Activated CD4-positive, alpha-beta T cell treated with anti-CD3 and anti-CD28 coated beads, Interleukin-2, amount 10 ng/mL, durations not matched to agents 24 days and 14 days (primary cell): ENCODE data around the gene LIN7B. TPM values are rescaled to one million over a fixed set of nuclear protein-coding genes. Genes with fewer than 3 reads are reported as not detected.

Experiments
- DNase-seq: peaks from one replicate; pipeline ENCODE4 v3.0.0; 2022
- H3K27ac Mint-ChIP-seq: one replicate; pipeline ENCODE4 v1.8.0; 2022; ENCODE audit warnings: mild to moderate bottlenecking, mixed read lengths
- H3K27me3 Mint-ChIP-seq: one replicate; pipeline ENCODE4 v1.8.0; 2022; ENCODE audit warnings: mixed read lengths
- H3K36me3 Mint-ChIP-seq: one replicate; pipeline ENCODE4 v1.8.0; 2022; ENCODE audit warnings: low read depth, mild to moderate bottlenecking, mixed read lengths
- H3K4me1 Mint-ChIP-seq: one replicate; pipeline ENCODE4 v1.8.0; 2021; ENCODE audit warnings: mixed read lengths
- H3K4me3 Mint-ChIP-seq: one replicate; pipeline ENCODE4 v1.8.0; 2022; ENCODE audit warnings: mild to moderate bottlenecking, moderate library complexity, mixed read lengths
- H3K9me3 Mint-ChIP-seq: one replicate; pipeline ENCODE4 v1.8.0; 2021; ENCODE audit warnings: mixed read lengths
- intact Hi-C: fragments of 100-400 bp; cut with micrococcal nuclease; formaldehyde crosslinking; loops from one replicate; pipeline ENCODE4 v1.15.1; 2023
- total RNA-seq: library from RNA; stranded (reverse); gene quantifications from 2 replicates; pipeline ENCODE4 v1.2.3, GENCODE V29; 2022

LIN7B gene
- total RNA-seq, 1 donor from 2014 or later: 5.4 TPM

GRCh38 chr19:49106648-49107135 is 7.5 kb upstream of the LIN7B start:
- peak; percentile 89 for DNase-seq
- Mint-ChIP-seq H3K9me3 (no peaks in the 10 kb centered on the region), H3K36me3 (peaks cover 50% of the 10 kb centered on the region), H3K4me1 (peaks cover 5% of the 10 kb centered on the region), H3K4me3 (no peak overlapping the region), H3K27me3 (no peaks in the 10 kb centered on the region), H3K27ac (peak overlapping the region; percentile 3)
- intact Hi-C loops: no loop called here

- H3K27ac Mint-ChIP-seq: no peak overlapping the region
- intact Hi-C loops: no loop called here
- H3K36me3 Mint-ChIP-seq: peaks cover 43% of the 10 kb centered on the region
- H3K4me3 Mint-ChIP-seq: no peak overlapping the region
- DNase-seq: no peak
- peaks cover 5% of the 10 kb centered on the region for H3K4me1 Mint-ChIP-seq
- H3K9me3 Mint-ChIP-seq: no peaks in the 10 kb centered on the region
- no peaks in the 10 kb centered on the region for H3K27me3 Mint-ChIP-seq
These were observed 6.3 kb upstream of the LIN7B start for GRCh38 chr19:49107625-49108459.

GRCh38 chr19:49109051-49109450 is 5.1 kb upstream of the LIN7B start:
- no peak overlapping the region for H3K27ac Mint-ChIP-seq
- no peak for DNase-seq
- no peak overlapping the region for H3K4me3 Mint-ChIP-seq
- H3K4me1 Mint-ChIP-seq: peaks cover 10% of the 10 kb centered on the region
- intact Hi-C loops: no loop called here
- H3K27me3 Mint-ChIP-seq: no peaks in the 10 kb centered on the region
- peaks cover 43% of the 10 kb centered on the region for H3K36me3 Mint-ChIP-seq
- no peaks in the 10 kb centered on the region for H3K9me3 Mint-ChIP-seq

GRCh38 chr19:49109569-49110233 is 4.5 kb upstream of the LIN7B start:
- H3K9me3 Mint-ChIP-seq: no peaks in the 10 kb centered on the region
- peaks cover 40% of the 10 kb centered on the region for H3K36me3 Mint-ChIP-seq
- intact Hi-C loops: loop anchor here (10.0 kb wide), 1 partner anchor 475 kb away; the partner anchor contains the start of gene DBP
- H3K4me1 Mint-ChIP-seq: peaks cover 9% of the 10 kb centered on the region
- DNase-seq: no peak
- H3K27ac Mint-ChIP-seq: no peak overlapping the region
- H3K4me3 Mint-ChIP-seq: no peak overlapping the region
- no peaks in the 10 kb centered on the region for H3K27me3 Mint-ChIP-seq

DNA sequence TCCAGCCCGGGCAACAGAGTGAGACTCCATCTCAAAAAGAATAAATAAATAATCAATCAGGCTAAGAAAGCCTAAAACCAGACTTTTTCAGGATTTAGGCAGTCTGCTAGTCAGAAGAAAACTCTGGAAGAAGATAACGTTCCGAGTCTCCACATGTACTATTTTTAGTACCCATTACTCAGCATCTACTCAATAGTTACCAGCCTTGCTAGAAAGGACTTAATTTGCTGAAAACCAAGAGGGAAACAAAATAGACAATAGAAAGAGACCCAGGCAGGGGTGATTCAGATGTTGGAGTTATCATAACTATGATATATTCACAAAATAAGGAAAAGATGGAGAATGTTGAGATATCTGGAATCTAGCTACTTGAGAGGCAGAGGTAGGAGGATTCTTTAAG is 3.6 kb upstream of the LIN7B start:
- intact Hi-C loops: loop anchor here (10.0 kb wide), 1 partner anchor 476 kb away; the partner anchor contains the start of gene DBP
- H3K36me3 Mint-ChIP-seq: peaks cover 31% of the 10 kb centered on the region
- H3K4me1 Mint-ChIP-seq: peaks cover 12% of the 10 kb centered on the region
- no peak overlapping the region for H3K4me3 Mint-ChIP-seq
- no peaks in the 10 kb centered on the region for H3K27me3 Mint-ChIP-seq
- no peaks in the 10 kb centered on the region for H3K9me3 Mint-ChIP-seq
- H3K27ac Mint-ChIP-seq: no peak overlapping the region
- DNase-seq: no peak

DNA sequence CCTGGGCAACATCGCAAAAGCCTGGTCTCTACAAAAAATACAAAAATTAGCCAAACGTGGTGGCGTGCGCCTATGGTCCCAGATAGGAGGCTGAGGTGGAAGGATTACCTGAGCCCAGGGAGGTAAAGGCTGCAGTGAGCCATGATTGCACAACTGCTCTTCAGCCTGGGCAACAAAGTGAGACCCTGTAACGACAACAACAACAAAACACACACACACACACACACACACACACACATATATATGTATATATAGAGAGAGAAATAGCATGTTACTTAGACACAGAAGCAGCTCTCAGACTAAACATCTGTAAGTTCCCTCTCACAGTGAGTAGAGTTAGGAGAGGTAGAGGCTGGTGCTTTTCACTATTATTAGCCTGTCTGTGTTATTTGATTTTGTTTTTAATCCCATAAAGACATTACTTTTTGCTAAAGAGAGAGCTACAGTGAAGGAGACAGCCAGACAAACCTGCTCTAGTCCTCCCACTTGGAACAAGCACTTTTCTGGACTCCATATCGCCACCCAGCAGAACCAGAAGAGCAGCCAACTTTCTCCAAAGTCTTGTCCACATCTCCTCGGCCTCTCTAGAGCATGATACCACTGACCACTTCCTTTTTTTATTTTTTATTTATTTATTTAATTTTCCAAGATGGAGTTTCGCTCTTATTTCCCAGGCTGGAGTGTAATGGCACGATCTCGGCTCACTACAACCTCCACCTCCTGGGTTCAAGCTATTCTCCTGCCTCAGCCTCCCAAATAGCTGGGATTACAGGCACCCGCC is 2.8 kb upstream of the LIN7B start:
- Mint-ChIP-seq H3K9me3 (no peaks in the 10 kb centered on the region), H3K4me3 (no peak overlapping the region), H3K36me3 (peaks cover 26% of the 10 kb centered on the region), H3K27ac (no peak overlapping the region), H3K27me3 (no peaks in the 10 kb centered on the region), H3K4me1 (peaks cover 12% of the 10 kb centered on the region)
- no peak for DNase-seq
- intact Hi-C loops: loop anchor here (10.0 kb wide), 1 partner anchor 477 kb away; the partner anchor contains the start of gene DBP

DNA sequence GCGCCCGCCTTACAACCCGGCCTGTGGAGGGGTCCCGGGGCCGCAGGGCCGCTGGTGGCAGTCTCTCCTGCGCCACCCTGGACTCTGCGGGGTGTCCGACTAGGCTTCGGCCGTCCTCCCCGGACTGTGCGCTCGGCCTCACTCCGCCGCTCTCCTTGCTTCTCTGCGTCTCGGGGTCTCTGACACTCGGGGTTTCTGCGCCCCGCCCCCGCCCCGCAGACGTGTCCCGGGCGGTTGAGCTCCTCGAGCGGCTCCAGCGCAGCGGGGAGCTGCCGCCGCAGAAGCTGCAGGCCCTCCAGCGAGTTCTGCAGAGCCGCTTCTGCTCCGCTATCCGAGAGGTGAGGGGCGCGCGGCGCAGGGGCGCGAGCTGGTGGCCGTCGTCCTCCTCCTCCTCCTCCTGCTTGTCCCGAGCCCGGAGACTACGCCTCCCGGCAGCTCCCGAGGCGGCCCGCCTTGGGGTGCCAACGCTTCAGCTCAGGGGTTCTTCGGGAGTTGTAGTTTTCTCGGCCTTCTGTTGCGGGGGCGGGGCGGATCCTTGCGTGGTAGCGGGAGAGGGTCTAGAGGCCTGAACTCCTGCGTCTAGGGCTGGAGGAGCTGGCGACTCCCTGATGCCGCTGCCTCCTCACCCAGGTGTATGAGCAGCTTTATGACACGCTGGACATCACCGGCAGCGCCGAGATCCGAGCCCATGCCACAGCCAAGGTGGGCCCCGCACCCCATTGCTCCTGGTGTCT is 627 bp downstream of the LIN7B start:
- Mint-ChIP-seq H3K4me1 (peaks cover 21% of the 10 kb centered on the region), H3K4me3 (peak overlapping the region; percentile 81), H3K27me3 (peaks cover under 1% of the 10 kb centered on the region), H3K27ac (no peak overlapping the region), H3K36me3 (peaks cover 5% of the 10 kb centered on the region), H3K9me3 (no peaks in the 10 kb centered on the region)
- DNase-seq: peak; percentile 87
- intact Hi-C loops: loop anchor here (1.0 to 10.0 kb wide), 2 partner anchors 29 to 480 kb away; partner anchors contain the start of genes DBP and SNRNP70

- no peaks in the 10 kb centered on the region for H3K9me3 Mint-ChIP-seq
- DNase-seq: no peak
- H3K4me3 Mint-ChIP-seq: peak overlapping the region; percentile 43
- H3K27me3 Mint-ChIP-seq: peaks cover 11% of the 10 kb centered on the region
- intact Hi-C loops: loop anchor here (10.0 kb wide), 1 partner anchor 482 kb away; the partner anchor contains the start of gene DBP
- no peak overlapping the region for H3K27ac Mint-ChIP-seq
- H3K4me1 Mint-ChIP-seq: peaks cover 28% of the 10 kb centered on the region
- H3K36me3 Mint-ChIP-seq: peaks cover 5% of the 10 kb centered on the region
These were observed 2.4 kb downstream of the LIN7B start for GRCh38 chr19:49116544-49116943.

DNA sequence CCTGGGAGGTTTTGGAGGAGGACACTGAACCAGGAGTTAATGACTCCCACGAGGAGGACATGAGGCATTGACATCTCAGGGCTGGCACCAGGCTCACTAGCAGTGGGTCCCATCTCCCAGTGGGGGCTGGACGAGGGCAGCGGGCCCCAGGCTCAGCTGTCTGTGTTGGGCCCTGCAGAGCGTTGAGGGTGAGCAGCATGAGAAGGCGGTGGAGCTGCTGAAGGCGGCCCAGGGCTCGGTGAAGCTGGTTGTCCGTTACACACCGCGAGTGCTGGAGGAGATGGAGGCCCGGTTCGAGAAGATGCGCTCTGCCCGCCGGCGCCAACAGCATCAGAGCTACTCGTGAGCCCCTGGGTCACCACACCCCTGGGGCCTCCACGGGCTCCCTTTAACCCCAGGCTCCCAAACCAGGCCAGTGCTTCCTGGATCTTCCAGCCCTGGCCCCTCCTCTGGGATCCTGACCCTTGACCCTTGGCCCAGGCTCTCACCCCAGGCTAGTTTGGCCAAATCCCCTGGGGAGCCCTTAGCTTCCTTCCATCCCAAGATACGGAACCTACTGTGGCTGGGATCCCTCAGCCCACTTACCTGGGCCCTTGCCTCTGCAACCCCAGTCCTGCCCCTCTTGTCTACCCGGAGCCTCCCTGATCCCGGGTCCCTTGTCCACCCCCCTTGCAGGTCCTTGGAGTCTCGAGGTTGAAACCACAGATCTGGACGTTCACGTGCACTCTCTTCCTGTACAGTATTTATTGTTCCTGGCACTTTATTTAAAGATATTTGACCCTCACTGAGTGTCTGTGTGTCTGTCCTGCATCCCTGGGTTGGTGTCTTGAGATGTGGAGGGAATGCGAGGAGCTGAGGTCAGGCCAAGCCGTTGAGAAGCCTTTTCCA is 3.8 kb downstream of the LIN7B start:
- H3K36me3 Mint-ChIP-seq: peaks cover 5% of the 10 kb centered on the region
- peak overlapping the region; percentile 90 for H3K27ac Mint-ChIP-seq
- peaks cover 14% of the 10 kb centered on the region for H3K27me3 Mint-ChIP-seq
- peak; percentile 61 for DNase-seq
- H3K4me3 Mint-ChIP-seq: peak overlapping the region; percentile 90
- H3K9me3 Mint-ChIP-seq: no peaks in the 10 kb centered on the region
- peaks cover 28% of the 10 kb centered on the region for H3K4me1 Mint-ChIP-seq
- intact Hi-C loops: loop anchor here (2.0 to 10.0 kb wide), 4 partner anchors 25 to 483 kb away; partner anchors contain the start of genes DBP, GYS1, PPP1R15A and RUVBL2

GRCh38 chr19:49118565-49119410 is 4.6 kb downstream of the LIN7B start, which contains the start of gene C19orf73:
Gene C19orf73, minus strand, starts transcription at chr19:49119143. Its CDS starts 121 bp downstream, at chr19:49119022.
- Mint-ChIP-seq H3K36me3 (peaks cover 5% of the 10 kb centered on the region), H3K27me3 (peaks cover 18% of the 10 kb centered on the region), H3K4me1 (peaks cover 25% of the 10 kb centered on the region), H3K4me3 (peak within 1 kb of the TSS; percentile 90), H3K9me3 (no peaks in the 10 kb centered on the region), H3K27ac (peak within 1 kb of the TSS; percentile 90)
- intact Hi-C loops: loop anchor here (1.0 to 10.0 kb wide), 6 partner anchors 10 to 484 kb away; partner anchors contain the start of genes DBP, GYS1, PPP1R15A and RUVBL2
- DNase-seq: peak; percentile 99
